HepG2 (cell line): Measurements from ENCODE around the gene GGA1. TPM values are rescaled to one million over a fixed set of nuclear protein-coding genes. Genes with fewer than 3 reads are reported as not detected.

ENCODE experiments used
- CBX5 ChIP-seq: sonication (generic); formaldehyde crosslinking; IDR thresholded peaks from 2 replicates; pipeline ENCODE4 v1.4.0; 2020; ENCODE audit warnings: missing genetic modification reagents, borderline replicate concordance
- CSRNP2 ChIP-seq: sonication (generic); formaldehyde crosslinking; conservative IDR thresholded peaks from 2 replicates; pipeline ENCODE4 v1.8.0; 2022; ENCODE audit warnings: low read depth, missing genetic modification reagents
- GABPB1 ChIP-seq: IDR thresholded peaks from 2 replicates; pipeline ENCODE4 v1.6.1; 2016; ENCODE audit warnings: mild to moderate bottlenecking, missing genetic modification reagents, moderate library complexity, missing compliant biosample characterization
- KAT8 ChIP-seq: IDR thresholded peaks from 2 replicates; pipeline ENCODE4 v1.6.1; 2016; ENCODE audit warnings: missing genetic modification reagents, missing compliant biosample characterization
- KDM3A ChIP-seq: IDR thresholded peaks from 2 replicates; pipeline ENCODE4 v1.6.1; 2018; ENCODE audit warnings: low read depth, missing compliant biosample characterization
- MAZ ChIP-seq, 2 experiments: sonication (generic) in 1 of 2; formaldehyde crosslinking in 1 of 2; IDR thresholded peaks; 2 replicates each; pipeline versions ENCODE4 v1.5.0 to v1.6.1; 2012 to 2020; ENCODE audit warnings: low read depth in 2 of 2, mild to moderate bottlenecking in 2 of 2, borderline replicate concordance in 1 of 2, improper control_type of control experiment in 1 of 2, low read length in 1 of 2, missing genetic modification reagents in 1 of 2, moderate library complexity in 1 of 2
- MIER2 ChIP-seq: IDR thresholded peaks from 2 replicates; pipeline ENCODE4 v1.6.1; 2016; ENCODE audit warnings: missing biosample characterization, missing genetic modification reagents
- RXRA ChIP-seq: sonication (generic); formaldehyde crosslinking; IDR thresholded peaks from 2 replicates; pipeline ENCODE4 v1.5.1; 2020; ENCODE audit warnings: missing genetic modification reagents
- SETDB1 ChIP-seq: sonication (generic); formaldehyde crosslinking; IDR thresholded peaks from 2 replicates; pipeline ENCODE4 v1.5.1; 2020; ENCODE audit warnings: missing genetic modification reagents, mild to moderate bottlenecking, borderline replicate concordance
- TFDP2 ChIP-seq: sonication (generic); formaldehyde crosslinking; IDR thresholded peaks from 2 replicates; pipeline ENCODE4 v1.4.0; 2020; ENCODE audit warnings: missing genetic modification reagents
- YEATS2 ChIP-seq: sonication (generic); formaldehyde crosslinking; IDR thresholded peaks from 2 replicates; pipeline ENCODE4 v1.4.0; 2020; ENCODE audit warnings: missing genetic modification reagents, borderline replicate concordance
- ZBTB3 ChIP-seq: sonication (generic); formaldehyde crosslinking; IDR thresholded peaks from 2 replicates; pipeline ENCODE4 v1.4.0; 2020; ENCODE audit warnings: low read depth, mild to moderate bottlenecking, moderate library complexity, missing genetic modification reagents, borderline replicate concordance
- ZMYM3 ChIP-seq: sonication (generic); formaldehyde crosslinking; IDR thresholded peaks from 2 replicates; pipeline ENCODE4 v1.5.1; 2020; ENCODE audit warnings: mild to moderate bottlenecking, missing genetic modification reagents
- ZNF256 ChIP-seq: sonication (generic); formaldehyde crosslinking; conservative IDR thresholded peaks from 2 replicates; pipeline ENCODE4 v1.4.0; 2020; ENCODE audit warnings: missing genetic modification reagents
- ZNF318 ChIP-seq: sonication (generic); formaldehyde crosslinking; IDR thresholded peaks from 2 replicates; pipeline ENCODE4 v1.4.0; 2020; ENCODE audit warnings: mild to moderate bottlenecking, missing genetic modification reagents
- polyA plus RNA-seq, 8 experiments: library from polyadenylated mRNA; depleted of rRNA in 3 of 8; stranded (reverse) in 7 of 8; unstranded in 1 of 8; fragments of >200 nt; fragmentation: Illumina TruSeq in 4 of 8; extraction: Trizol in 4 of 8; gene quantifications; 2 replicates each; pipeline versions ENCODE4 v1.2.1 to v1.2.3, GENCODE V29; 2011 to 2016; ENCODE audit warnings: low read depth in 4 of 8, missing spikeins in 1 of 8, mixed read lengths in 1 of 8; ENCODE audit not compliant: insufficient read depth in 1 of 8
- total RNA-seq, 5 experiments: library from RNA; depleted of rRNA; stranded (reverse); fragments of >200 nt; fragmentation: Illumina TruSeq; extraction: Trizol; gene quantifications; 2 replicates each; pipeline ENCODE4 v1.2.3, GENCODE V29; 2016; ENCODE audit warnings: low read depth in 1 of 5

Gene GGA1
- total and polyA plus RNA-seq, 2 of the 13 experiments (the other 11 are each of a cell fraction or from before 2014, with no cell fraction given): 29.1 to 87.2 TPM

GRCh38 chr22:37659066-37659896 is 50.6 kb downstream of the GGA1 start (continued):
- TF ChIP-seq GABPB1 (CRISPR knock-in tag) (peak; percentile 30; the same call in 1 of the 2 replicates), MIER2 (CRISPR knock-in tag) (0 out of 2 replicates have a peak, but pooled peaks have one; percentile 54), ZBTB3 (0 out of 2 replicates have a peak, but pooled peaks have one; percentile 46), CBX5 (CRISPR knock-in tag) (peak; percentile 63; the same call in 1 of the 2 replicates), KDM3A (0 out of 2 replicates have a peak, but pooled peaks have one; percentile 66), TFDP2 (CRISPR knock-in tag) (no peak), YEATS2 (peak; percentile 52; the same call in 1 of the 2 replicates), SETDB1 (CRISPR knock-in tag) (no peak), KAT8 (CRISPR knock-in tag) (peak; percentile 56; the same call in 1 of the 2 replicates), ZMYM3 (peak; percentile 81), CSRNP2 (CRISPR knock-in tag) (no peak), ZNF318 (no peak), MAZ (IDR thresholded peaks at IDR 0.05; ENCODE audit: borderline replicate concordance, low read depth, low read length) (no peak; the same call in 1 of the 2 replicates), MAZ (CRISPR knock-in tag; IDR thresholded peaks at IDR 0.05; ENCODE audit: low read depth) (peak; percentile 62; the same call in 1 of the 2 replicates), RXRA (CRISPR knock-in tag) (peak; percentile 75; the same call in 1 of the 2 replicates), ZNF256 (no peak)
